ENCODE data around the gene TIAM1.
A peak's percentile ranks its signal among the peaks of the same experiment; 100 is the strongest.

TIAM1 gene

DNA sequence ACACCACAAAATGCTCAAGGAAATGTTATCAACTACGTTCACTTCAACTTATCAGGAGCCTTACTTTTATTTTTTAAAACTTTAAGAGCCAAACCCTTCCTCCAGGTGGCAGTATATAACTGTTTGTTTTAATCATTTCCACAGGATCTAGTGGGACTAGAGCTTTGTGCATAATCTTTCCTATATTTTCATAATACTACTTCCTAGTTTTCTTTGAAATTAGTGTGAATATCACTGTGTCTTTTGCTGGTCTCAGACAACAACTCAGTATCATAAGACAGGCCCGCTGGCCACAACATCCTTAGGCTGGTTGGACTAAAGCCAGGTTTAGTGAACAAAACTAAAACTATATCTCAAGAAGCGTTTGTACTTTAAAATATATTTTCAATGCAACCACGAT lies 145.5 kb downstream of the TIAM1 start:
- DNase-seq = peak; percentile 10

- DNase-seq = no peak
Observed at GRCh38 chr21:31196724-31197123, 147.3 kb downstream of the TIAM1 start.

- DNase-seq = no peak
Observed at GRCh38 chr21:31195334-31196015, 148.6 kb downstream of the TIAM1 start.

- no peak for DNase-seq
Observed at GRCh38 chr21:31194510-31195293, 149.4 kb downstream of the TIAM1 start.

GRCh38 chr21:31193761-31194160 lies 150.3 kb downstream of the TIAM1 start:
- no peak for DNase-seq

DNA sequence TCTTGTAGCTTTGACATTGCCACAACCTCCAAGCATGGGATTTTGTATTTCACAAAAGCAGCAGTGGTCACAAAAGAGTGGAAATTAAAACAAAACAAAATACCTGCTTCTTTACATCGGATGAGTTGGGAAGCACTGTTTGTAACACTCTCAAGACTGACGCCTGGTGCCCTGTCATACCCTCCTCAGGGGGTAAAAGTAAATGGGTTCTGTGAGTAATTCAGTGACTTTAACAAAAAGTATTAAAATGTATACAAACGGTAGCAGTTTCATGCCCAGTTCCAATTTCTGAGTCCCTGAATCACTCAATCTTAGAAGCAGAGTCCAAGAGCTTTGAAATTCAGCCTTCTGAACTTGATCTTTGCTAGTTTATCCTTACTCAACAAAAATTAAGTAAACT lies 152.5 kb downstream of the TIAM1 start:
- no peak for DNase-seq

- DNase-seq = no peak
Observed at GRCh38 chr21:31190516-31190915, 153.5 kb downstream of the TIAM1 start.

DNA sequence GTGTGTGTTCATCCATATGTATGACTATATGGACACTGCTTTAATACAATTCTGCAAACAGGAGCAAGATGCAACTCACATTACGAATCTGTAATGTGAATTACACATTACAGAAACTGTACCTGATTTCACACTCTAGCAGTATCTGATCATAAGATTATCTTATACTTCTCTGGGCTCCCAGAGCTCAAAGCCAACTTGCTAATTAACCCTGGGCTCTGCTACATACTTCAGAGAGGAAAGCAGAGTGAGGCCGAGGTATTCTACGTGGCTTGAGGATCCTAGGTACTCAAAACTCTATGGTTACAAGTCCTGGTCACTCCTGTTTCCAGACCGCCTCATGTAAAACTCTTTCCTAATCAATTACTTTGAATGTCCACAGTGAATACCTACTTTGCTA lies 156.6 kb downstream of the TIAM1 start:
- no peak for DNase-seq

DNA sequence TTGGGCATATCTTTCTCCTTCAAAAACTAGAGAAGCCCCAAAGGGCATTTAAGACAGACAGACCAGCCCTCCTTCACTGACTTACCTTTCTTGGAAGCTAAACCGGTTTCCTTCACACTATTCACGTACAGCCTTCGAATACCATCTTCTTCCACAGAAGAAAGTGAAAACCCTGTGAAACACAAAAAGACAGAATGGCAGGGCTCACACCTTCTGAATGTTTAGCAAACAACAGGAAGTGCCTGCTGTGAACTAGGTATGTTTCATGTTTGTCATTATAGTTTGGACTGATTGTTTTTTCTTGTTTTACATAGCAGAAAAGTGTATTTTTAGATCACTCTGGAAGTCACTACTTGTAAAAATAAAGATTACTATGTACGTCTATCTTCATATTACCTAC lies 157.1 kb downstream of the TIAM1 start:
- DNase-seq = no peak

- DNase-seq = no peak
Observed at GRCh38 chr21:31185663-31186062, 158.4 kb downstream of the TIAM1 start.

- no peak for DNase-seq
Observed at GRCh38 chr21:31184876-31185275, 159.2 kb downstream of the TIAM1 start.

GRCh38 chr21:31184459-31184858 lies 159.6 kb downstream of the TIAM1 start:
- DNase-seq = no peak

DNA sequence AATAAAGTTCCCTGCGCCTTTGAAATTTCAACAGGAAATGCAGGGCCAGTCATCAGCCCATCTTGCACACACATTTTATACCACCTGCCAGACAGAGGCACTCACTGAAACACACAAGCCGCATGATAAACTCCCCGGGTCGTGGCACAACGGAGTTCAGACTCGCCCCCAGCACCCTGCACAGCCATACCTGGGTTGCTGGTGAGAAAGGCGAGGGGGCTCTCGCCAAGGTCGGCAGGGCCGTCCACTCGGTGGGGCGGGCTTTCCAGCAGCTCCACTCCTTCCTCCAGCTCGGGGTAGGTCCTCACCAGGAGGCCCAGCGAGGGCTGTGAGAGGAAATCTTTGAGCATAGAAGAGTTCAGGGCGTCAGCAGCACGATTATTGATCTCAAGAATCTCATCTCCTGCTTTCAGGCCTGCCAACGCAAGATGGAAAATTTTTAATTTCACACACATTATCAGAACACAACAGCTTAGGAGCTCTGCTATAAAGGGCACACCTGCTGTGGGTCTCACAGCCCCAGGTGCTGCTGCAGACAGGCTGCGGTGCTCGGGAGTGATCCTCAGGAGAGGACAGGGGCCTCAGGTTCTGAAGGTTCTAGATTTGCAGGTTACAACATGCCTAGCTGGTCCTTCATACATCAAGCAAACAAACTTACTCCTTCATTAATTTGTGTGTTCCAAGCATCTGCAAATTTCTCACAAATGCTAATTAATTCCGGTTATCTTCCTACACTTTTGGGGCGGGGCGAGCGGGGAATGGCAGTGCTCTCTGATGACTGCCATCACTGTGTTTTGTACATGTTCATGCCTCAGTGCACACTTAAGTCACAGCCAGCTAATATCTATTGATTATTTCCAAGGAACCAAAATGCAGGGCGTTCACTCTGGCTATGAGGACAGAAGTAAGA lies 161.6 kb downstream of the TIAM1 start:
- no peak for DNase-seq

- no peak for DNase-seq
Observed at GRCh38 chr21:31181082-31181750, 162.8 kb downstream of the TIAM1 start.

- DNase-seq = no peak
Observed at GRCh38 chr21:31180256-31181081, 163.6 kb downstream of the TIAM1 start.

GRCh38 chr21:31176725-31177124 lies 167.3 kb downstream of the TIAM1 start:
- DNase-seq = no peak

DNA sequence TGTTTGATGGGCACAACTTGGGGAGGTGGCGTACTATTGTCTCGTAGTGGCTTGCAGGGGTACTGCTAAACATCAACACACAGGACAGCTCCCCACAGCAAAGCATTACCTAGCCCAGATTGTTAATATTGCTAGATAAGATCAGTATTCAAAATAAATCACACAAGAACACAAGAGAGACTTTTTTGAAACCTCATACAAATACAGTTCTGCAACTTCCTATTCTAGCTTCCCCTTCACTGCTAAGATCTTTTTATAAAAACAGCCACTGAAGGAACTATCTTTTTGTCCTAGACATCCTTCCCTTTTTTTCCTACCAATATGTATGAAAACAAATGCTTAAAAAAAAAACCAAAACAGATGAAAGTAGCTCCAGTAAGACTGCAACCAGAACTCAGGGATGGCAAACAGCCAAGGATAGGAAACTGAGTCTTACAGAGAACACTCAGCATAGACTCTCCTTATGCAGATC lies 167.9 kb downstream of the TIAM1 start:
- no peak for DNase-seq

- DNase-seq = no peak
Observed at GRCh38 chr21:31173881-31174555, 170.0 kb downstream of the TIAM1 start.

- no peak for DNase-seq
Observed at GRCh38 chr21:31172328-31172727, 171.7 kb downstream of the TIAM1 start.

DNA sequence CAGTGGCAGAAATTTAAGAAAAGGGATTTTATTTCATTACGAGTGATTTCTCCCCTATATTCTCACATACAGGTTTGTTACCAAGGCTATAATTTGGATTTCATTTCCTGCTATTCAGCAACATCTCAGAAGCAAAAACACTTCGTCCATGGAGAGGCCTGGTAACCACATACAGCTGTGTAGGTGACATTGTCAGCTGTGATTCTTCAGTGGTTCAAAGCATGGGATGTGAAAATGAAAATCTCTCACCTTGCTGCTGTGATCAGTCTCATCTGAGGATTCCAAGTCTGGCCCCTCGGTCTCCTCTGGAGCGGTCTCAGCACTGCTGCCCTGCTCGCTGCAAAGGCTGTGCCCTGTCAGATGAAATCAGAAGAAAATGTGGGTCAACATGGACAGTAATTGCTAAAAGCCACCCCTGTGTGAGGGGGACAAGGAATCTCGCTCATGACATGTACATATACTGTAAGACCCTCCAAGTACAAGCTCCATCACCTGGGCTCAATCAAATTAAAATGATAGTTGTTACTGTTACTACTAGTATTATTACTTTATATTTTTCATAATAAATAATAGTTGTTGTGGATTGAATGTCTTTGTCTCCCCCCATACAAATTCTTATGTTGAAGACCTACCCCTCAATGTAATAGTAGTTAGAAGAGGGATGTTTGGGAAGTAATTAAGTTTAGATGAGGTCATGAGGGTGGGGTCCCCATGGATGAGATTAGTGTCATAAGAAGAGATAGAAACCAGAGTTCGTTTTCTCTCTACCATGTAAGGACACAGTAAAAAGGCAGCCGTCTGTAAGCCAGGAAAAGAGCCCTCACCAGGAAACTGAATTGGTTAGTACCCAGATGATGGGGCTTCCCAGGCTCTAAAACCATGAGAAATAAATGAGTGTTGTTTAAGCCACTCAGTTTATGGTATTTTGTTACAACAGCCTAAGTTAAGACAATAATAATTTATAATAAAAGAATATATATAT lies 179.1 kb downstream of the TIAM1 start:
- no peak for DNase-seq
